ENCODE measurements around the gene ERP44. TPM values are rescaled to one million over a fixed set of nuclear protein-coding genes. Genes with fewer than 3 reads are reported as not detected.
A peak's percentile ranks its signal among the peaks of the same experiment; 100 is the strongest.
"Not testable (repeated sequence)": the region's sequence is repeated elsewhere in the genome, so short reads cannot be mapped to it uniquely, and the experiment has no call there.

The ERP44 gene
- polyA plus RNA-seq, 10 donors, result 20.0 to 26.8 (median 21.5) TPM

GRCh38 chr9:100105861-100106260 lies 7.1 kb upstream of the ERP44 start:
- no peak for DNase-seq

DNA sequence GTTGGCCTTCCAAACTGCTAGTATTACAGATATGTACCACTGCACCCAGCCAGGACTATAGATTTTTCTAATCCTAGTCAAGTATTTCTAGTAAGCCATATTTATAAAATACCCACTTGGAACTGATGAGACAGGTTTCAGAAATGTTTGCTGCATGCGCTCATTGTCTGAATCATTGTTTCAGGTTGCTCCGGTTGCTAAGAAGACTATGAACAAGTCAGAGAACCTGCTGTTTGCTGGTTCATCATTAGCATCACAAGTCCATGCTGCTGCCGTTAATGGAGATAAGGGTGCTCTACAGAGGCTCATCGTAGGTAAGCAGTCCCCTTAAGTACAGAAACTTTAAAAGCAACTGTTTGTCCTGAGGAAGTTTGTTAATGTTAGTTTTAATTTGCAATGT lies 5.5 kb upstream of the ERP44 start:
- DNase-seq, result no peak

DNA sequence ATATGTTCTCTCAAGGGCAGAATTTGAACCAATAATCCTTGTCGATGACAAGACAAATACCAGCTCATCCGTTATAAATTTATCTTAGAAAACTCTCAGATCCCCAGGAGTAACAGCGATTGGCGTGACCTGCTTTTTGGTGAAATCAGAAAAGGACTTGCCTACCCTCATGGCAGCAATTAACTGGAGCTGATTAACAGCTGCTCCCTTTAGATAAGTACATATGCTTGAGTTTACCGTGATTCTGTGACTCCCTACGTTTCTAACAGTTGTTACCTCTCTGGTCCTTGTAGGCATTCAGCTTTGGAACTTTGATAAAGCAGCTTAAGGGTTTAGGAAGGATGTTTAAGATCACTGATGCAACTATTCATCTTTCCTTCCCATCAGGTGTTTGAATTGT lies 2.8 kb upstream of the ERP44 start:
- no peak for DNase-seq

- peak in 1 of 3 donors; percentile 11 for DNase-seq
These were observed 1.4 kb upstream of the ERP44 start for GRCh38 chr9:100100146-100100667.

DNA sequence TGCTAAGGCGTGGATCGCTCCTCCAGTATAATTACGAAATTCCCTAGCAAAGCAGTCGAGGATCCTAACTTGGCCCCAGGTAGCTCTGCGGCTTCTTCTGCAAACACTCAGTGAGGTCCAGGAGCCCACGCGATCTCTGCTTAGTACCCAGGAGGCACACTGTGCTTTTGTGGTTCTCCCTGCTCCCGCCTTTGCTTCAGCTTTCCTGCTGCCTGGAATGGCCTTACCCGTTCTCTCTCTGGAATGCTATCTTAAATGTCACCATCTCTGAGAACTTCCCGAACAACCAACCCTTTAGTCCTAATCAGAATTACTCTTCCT lies 882 bp upstream of the ERP44 start:
- DNase-seq, result no peak

DNA sequence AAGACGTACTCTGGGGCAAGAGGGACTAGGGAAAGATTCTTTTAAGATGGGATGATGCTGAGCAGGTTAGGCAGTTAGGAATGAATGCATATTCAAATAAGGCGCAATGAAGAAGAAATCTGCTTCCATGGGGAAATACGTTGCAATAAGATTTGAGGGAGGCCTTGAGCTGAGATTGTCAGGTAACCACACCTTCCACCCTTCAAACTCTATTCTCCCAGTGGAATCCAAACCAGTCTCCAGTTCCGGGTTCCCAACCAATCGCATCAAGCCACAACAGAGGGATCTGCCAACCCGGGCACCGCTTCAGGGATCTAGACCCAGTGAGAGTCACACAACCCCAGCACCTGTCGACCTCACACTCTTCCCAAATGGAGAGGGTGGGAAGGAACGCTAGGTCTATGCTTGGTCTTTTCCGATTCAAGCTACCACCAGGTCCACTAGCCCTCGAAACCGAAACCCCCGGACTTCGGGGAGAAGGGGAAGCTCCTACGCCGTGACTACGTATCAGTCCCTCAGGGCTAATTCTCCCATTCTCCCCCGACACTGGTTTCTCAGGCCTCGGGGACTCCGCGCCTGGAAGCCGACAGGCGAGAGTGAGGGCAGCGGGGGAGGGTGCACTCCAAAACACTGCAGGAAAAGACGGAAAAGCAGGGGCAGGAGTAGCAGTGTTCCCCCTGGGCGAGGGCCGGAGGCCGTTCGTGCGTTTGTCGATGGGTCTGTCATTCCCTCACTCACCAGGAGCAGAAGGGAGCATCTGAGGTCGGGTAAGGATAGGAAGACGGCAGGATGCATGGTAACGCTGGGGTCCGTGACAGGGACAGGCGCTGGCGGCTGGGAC lies 534 bp downstream of the ERP44 start:
- peak in 2 of 3 donors; percentile 33 to 41 for DNase-seq

DNA sequence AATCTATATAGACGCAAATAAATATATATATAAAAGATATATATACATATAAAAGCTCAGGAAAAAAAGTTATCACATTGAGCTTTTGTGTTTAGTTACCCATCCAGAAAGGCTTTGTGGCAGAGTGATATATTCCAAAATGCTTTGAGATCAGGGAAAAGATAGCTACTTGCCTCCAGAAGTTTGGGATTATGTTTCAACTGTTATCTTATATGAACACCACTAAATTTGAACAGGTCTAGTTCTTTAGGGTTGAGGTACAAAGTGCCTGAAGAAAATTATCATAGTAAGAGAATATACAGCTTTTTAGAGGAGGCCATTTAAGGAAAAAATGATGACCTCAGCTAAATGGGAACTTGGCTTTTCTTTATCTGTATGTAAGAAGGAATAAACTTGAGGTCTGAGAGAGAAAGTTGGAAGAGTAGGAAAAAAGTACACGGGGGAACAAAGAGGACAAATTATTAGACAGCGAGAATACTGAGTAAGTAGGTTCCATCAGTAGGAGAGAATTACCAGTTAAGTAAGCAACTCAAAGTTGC lies 2.4 kb downstream of the ERP44 start:
- no peak for DNase-seq

DNA sequence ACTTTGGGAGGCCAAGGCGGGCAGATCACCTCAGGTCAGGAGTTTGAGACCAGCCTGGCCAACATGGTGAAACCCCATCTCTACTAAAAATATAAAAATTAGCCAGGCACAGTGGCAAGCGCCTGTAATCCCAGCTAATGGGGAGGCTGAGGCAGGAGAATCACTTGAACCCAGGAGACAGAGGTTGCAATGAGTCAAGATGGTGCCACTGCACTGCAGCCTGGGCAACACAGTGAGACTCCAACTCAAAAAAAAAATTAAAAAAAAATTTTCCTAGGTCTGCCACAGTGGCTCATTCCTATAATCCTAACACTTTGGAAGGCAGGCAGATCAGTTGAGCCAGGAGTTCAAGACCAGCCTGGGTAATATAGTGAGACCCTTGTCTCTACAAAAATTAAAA lies 4.4 kb downstream of the ERP44 start:
- DNase-seq, result not testable (repeated sequence)

DNA sequence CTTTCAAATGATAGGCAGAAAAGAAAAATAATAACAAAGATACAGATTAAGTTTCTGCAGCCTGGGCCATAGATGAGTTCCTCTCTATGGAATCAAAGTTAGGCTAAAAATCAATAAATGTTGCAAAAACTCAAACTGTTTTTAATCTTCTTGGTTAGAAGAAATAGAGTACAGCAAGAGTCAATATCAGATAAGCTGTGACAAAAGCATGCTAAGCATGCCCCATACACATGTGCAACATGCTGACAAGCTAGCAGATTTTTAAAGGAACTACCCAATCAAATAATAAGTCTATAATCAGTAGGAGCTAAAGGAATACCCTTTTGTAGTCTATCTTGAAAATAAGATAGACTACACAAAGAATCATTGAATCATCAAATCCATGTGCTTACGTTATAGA lies 6.7 kb downstream of the ERP44 start:
- DNase-seq, result no peak

DNA sequence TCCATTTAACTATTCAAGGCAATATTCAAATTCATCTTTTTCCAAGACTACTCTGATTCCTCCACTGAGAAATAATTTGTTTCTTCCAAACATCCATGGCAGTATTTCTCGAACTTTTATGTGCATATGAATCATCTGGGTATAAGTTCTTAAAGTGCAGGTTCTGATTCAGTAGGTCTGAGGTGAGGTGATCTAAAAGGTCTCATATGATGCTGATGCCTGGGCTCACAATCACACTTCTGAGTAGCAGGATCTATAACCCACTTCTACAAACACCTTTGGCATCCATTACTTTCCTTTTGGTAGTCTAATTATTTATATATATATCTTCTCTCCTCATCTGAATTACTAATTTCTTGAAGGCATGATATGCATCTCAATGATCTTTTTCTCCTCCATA lies 7.2 kb downstream of the ERP44 start:
- DNase-seq, result no peak

- DNase-seq, result no peak
These were observed 7.9 kb downstream of the ERP44 start for GRCh38 chr9:100090880-100091279.

DNA sequence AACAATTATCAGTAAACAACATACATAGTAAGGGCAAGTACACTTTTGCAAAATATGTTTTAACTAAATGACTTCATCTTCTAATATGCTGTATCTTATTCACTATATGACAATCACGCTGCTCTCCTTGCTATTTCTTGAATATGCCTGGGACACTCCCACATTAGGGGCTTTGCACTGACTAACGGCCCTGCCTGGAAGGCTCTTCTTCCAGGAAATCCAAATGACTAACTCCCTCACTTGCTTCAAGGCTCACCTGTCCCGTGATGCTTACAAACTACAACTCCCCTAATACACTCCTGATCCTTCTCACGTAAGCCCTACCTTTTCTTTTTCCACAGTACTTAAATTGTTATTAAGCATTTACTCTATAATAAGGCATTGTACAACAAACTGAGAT lies 10.6 kb downstream of the ERP44 start:
- DNase-seq, result no peak

DNA sequence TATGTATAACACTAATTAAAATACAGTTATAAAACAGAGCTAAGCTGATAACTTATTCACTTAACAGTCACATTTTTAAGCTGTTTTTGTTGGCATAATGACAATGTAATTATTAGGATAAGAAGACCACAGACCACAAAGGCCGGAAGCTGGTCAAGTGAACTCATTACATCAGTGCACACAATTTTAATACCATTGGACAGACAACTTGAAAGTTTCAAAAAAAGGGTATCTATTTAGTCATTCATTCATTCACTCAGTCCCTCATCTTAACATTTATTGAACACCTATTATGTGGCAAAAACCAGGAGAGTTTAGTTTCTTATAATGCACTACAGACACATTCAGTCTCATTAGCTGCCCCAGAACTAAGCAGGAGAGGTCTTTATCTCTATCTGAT lies 11.6 kb downstream of the ERP44 start:
- no peak for DNase-seq

DNA sequence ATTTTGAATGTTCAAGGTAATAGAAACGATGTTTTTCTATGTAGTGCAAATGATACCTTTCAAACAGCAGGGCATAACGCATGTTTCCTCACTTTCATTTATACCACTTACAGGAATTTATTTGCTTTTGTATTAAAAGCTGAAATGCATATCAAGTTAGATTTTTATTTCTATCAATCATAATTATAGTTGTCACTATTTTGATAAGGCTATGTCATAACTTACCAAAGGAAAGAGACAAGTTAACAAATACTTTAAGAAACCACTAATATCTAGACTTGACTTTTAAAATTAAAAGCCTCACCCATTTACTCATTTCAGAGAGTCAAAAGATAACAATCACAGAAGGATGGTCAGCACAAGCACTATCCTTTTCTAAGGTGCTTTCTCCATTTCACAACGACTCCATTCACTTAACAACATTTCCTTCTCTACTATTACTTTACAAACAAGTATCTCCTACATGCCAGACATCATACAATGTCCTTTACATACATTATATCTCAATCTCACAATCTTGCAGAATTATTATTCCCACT lies 12.6 kb downstream of the ERP44 start:
- DNase-seq, result no peak

DNA sequence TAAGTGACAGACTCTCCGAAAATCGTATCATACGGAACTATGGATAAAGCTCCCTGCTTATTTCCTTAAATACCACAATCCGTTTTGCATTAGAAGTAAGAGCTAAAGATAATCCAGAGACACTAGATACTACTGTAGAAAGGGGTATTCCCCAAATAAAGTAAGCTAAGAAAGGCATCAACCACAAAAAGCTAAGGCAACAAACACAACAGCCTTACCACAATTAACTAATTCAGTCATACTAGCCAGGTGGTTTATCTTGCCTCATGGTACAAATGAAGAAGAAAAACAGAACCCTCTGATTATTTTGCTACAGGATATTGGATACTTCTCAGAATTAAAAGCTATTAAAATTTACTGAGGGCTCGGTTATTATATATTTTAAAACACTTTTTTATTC lies 14.1 kb downstream of the ERP44 start:
- DNase-seq, result no peak

GRCh38 chr9:100084128-100084453 lies 14.7 kb downstream of the ERP44 start:
- no peak for DNase-seq

DNA sequence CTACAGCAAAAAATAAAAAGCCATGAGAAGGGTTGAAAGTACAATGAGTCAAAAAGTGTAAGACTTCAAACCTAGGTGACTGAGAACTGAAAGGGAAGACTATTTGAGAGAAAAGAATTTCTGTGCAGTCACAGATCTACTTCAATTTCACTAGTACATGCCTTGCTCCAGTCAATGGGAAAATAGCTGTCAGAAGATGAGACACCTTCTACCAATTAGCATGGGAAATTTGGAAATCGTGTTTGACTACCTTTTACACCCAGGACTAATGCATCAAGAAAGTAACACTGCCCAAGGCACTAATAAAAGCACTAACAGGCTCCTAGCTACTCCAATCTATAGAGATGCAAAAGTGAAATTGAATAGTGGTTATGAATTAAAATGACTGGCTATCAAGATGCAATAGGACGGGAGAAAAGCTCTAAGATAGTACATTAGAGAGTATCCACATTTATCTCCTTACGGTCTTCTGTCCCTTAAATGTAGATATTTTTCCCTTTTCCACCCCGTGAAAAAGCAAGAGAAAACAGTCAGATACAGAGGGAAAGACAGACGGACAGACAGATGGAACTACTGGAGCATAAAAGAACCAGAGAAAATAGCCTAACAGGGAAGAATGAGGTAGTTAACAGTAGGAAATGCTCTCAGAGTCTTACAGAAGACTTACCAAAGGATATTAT lies 15.2 kb downstream of the ERP44 start:
- no peak for DNase-seq

DNA sequence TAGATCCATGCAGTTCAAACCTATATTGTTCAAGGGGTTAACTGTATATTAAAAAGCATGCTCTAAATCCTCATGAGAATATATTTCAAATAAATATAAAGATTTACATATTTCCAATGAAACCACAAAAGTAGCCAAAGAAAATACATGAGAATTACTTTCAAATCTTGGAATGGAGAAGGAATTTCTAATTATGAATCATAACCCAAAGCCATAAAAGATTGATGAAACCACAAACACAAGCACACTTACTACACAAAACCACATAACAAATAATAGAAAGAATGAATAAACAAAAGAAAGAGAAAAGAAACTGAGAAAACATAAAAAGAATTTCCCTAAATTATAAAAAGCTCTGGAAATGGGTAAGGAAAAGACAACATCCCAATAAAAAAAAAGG lies 16.0 kb downstream of the ERP44 start:
- peak in 1 of 3 donors; percentile 22 for DNase-seq

GRCh38 chr9:100076256-100076655 lies 22.5 kb downstream of the ERP44 start:
- DNase-seq, result not testable (repeated sequence)

- DNase-seq, result no peak
These were observed 23.8 kb downstream of the ERP44 start for GRCh38 chr9:100074989-100075388.

DNA sequence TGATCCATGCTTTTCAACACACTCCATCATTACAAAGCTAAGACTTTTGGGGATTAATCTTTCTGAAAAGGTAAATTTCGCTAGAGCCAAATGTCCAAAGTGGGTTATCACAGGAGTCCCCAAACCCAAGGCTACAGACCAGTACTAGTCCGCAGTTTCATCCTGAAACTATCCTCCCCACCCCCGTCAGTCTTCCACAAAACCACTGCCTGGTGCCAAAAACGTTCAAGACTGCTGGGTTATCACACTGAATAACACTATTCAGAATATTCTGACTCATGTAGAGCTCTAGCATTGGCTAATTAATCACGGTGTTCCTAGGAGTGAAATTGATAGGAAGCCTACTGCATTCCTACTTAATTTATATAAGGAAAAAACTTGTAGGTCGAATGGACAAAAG lies 24.7 kb downstream of the ERP44 start:
- no peak for DNase-seq

DNA sequence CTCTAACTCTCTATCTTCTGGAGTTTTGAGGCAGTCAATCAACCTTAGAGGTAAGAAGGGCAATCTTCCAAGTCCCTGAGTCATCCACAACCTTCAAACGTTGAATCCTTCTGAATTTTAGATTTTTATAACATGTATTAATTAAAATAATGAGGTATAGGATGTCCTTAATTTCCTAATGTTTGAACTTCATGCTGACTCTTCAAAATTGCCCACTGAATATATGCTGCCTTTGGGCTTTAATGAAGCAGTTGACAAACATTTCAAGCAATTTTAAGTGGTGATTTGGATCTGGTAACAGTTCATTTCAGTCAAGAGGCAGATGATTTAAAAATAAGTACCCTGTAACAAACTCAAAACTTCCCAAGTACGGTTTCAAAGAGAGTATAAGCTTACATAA lies 26.0 kb downstream of the ERP44 start:
- no peak for DNase-seq

DNA sequence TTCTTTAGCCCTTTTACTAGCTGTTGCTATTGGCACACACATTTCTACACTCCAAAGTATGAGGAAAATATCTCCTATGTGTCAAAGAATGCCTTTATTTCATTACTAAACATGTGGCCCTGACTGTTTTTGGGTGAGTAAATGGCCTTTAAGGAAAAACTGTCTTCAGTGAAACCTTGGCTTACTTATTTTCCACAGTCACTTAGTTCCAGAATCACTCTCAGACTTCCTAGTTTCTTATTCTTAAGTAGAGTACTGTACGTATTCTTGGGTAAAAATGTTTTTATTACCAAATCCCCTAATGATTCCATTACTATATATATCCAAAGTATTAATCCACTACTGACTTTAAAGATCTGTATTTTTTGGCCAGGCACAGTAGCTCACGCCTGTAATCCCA lies 27.5 kb downstream of the ERP44 start:
- DNase-seq, result peak; percentile 31 to 68 (median 52)

Data from muscle of back (tissue), 11 donors.